Stimulated activated CD8-positive, alpha-beta memory T cell treated with anti-CD3 and anti-CD28 coated beads, Interleukin-12 subunit alpha, Interleukin-12 subunit beta, amount 100 ng/mL, for 24 hours (primary cell): ENCODE measurements around the gene CYP21A2.

Source experiments
- DNase-seq: peaks from one replicate; pipeline ENCODE4 v3.0.0-alpha.2; 2020; ENCODE audit errors: extremely low read depth

CYP21A2 gene

DNA sequence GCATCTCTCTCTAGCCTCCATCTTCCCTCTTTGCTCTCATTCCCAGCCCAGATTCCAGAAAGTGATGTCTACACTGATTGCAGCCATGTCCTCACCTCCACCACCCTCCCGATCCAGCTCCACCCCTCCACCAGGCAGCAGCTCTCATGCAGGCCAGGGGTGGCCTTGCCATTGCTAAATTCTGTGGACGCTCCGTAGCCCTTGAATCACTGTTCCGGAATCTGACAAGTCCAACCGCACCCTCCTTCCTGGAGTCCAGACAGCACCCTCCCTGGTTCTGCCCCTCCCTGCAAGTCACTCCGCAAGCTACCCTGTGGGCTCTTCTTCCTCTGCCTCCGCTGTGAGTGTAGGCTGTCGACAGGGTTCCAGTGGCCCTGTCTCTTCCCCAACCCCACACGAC, 44.7 kb downstream of the CYP21A2 start:
- no peak for DNase-seq

DNA sequence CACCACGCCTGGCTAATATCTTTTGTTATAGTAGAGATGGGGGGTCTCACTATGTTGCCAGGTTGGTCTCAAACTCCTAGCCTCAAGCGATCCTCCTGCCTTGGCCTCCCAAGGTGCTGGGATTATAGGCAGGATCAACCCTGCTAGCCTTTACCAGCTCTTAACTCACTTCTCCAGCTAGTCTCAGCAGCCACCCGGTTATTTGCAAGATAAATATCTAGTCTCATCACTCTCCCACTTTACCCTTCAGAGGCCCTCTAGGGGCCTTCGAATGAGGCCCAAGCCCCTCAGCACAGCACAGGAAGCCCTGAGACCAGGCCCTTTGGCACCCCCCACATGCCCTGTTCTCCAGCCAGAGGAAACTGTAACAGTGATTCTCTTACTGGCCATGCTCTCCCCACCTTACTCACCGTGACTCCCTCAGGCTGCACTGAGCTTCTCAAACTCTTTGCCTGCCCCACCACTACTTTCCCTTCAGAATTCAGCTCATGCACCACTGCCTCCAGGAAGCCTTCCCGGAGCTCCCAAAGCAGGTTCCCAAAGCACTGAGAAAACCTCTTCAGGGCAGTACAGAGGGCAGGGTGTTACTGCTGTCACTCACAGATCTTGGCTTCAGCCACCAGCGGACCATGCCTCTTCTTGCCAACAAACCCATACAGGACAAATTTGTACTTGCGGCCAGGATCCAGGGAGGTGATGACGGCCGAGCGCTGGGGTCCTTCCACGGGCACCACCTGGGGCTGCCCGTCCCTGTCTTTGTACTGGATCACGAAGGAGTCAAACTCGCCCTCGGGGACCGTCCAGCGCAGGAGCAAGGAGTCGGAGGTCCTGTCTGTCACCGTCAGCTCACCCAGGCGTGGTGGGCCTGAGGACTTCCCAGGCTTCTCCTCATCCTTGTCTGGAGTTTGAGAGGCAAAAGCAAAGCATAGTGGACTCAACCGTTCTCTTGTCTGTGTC, 45.9 kb downstream of the CYP21A2 start:
- DNase-seq = no peak

DNA sequence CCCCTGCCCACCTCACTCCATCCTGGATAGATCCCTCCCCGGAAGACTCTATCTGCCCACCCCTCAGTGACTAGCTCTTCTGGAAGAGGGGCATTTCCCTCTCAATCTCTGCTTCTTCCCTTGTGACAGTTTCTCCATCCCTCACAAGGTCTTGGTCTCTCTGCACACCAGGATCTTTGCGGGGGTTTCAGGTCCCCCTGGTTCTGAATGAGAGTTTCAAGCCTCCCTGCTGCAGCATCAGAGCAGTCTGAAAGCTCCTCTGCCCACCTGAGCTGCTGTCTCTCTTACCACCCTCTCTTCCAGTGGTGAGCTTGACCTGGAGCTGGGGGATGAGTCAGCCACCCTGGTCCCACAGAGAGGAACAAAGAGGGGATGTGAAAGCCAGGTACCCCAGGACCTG, 46.6 kb downstream of the CYP21A2 start:
- DNase-seq = no peak

DNA sequence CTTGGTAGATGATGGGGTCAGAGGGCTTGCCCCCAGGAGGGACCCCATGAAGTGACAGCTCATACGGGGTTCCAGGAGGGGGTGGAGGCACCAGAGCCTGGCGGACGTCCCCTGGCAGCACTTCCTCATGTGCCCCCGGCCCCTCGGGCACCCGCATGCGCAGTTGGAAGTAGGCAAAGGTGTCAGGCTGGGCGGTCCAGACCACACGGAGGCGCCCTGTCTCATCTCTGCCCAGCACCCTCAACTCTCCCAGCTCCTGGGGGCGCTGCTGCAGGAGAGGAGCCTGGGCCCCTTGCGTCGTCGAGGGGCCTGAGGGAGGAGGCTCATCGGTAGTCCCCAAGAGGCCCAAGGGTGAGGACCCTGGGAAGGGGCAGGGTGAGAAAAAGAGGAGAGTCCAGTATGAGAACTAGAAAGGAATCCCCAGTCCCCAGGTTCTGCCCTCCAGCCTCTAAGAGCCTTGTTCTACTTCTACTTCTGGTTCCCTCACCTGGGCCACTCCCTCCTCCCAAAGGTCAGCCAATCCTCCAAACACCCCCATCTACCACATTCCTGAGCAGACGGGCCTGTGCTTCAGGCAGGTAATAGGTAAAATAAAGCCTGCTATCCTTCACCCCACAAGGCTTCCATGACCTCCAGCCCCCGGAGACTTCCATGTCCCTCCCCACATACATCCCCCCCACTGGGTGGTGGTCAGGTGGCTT, 47.7 kb downstream of the CYP21A2 start:
- DNase-seq = no peak

DNA sequence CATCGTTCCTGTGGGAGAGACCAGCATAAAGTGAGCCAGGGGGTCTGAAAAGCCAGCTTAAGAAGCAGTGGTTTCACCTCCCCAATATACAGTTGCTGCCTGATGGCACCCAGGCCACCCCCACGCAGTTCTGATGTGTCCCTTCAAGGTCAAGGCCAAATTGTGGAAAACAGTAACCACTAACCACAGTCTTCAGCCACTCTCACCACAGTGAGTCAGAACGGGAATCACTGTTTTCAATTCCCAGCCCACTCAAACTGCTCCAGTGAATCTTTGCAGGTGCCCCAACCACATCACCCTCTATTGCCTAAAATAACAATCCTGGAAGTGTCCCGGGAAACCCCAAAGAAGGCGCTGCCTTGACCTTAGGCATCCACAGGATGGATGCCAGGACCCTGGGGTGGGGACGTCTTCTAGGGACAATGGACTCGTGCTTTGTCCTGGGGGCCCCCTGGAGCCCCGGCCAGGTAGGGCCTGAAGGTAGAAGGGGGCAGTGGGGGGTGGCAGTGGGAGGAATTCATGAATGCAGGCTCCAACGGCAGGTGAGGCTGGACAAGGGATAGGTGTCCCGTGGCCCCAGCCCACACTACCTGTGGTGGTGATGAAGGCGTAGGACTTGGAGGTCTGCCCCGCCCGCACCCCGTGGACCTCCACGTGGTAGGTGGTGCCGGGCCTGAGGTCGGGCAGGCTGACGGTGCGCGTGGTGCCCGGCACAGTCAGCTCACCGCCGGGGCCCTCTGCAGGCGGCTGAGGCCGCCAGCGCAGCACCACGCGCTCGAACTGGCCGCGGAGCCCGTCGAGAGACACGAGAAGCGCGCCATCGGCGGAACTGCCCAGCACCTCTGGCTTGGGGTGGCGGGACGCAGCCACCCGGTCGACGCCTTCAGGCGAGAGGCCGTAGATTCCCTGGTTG, 48.7 kb downstream of the CYP21A2 start:
- no peak for DNase-seq

DNA sequence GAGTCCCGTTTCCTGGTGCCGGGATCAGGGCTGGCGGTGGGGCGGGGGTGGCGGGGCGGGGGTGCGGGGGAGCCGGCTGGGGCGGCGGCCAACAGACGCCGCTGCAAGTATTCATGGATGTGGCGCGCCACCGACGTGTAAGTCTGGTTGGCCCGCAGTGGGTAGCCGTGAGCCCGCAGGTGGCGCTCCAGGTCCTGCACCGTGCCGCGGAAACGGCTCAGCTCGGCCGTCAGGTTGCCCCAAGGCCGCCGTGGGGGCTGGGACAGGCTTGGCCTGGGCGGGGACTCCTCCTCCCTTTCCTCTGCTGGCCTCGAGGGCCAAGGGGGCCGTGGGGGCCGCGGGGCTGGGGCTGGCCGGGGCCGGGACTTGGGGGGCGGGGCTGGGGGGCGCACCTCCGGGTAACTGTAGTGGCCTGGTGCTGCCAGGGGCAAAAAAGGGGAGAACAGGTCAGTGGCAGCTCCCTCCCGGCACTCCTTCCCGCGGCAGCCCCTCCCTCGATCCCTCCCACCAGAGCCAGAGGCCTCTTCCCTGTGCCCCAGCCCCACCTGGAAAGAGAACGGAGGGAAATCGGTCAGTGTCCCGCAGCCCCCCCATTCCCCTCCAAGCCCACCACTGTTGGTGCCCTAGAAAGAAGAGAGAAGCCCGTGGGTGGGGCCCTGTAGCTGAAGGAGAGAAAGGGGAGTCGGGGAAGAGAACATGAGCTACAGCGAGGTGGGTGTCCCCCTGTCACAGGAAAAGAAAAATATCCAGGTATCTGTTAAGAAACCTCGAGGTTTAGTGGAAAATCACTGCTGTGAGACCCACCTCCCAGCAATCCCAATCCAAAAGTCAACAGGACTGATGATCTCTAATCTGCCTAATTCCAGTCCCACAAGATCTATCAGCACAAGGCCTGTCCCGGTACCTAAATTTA, 49.6 kb downstream of the CYP21A2 start:
- peak; percentile 43 for DNase-seq

DNA sequence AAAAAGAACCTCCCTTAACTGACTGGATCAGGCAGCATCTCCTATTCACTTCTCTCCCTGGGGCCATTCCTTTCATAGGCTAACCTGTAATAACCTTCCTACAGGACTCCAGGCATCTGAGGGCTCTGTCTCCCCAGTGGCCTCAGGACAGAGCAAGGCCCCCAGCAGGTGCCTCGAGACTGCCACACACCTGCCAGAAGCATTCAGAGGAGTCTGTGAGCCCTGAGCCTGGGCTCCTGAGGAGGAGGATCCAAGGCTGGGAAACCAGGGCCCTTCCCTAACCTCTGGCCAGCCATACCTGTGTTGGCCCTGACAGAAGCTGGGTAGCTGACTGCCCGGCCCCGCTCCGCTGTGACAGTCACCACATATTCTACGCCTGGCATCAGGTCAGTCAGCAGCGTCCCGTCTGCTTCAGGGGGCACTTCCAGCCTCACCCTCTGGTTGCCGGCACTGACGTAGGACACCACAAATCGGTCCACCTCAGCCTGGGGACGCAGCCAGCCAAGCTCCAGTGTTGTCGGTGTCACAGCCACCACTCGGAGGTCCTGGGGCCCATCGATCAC, 50.4 kb downstream of the CYP21A2 start:
- no peak for DNase-seq

DNA sequence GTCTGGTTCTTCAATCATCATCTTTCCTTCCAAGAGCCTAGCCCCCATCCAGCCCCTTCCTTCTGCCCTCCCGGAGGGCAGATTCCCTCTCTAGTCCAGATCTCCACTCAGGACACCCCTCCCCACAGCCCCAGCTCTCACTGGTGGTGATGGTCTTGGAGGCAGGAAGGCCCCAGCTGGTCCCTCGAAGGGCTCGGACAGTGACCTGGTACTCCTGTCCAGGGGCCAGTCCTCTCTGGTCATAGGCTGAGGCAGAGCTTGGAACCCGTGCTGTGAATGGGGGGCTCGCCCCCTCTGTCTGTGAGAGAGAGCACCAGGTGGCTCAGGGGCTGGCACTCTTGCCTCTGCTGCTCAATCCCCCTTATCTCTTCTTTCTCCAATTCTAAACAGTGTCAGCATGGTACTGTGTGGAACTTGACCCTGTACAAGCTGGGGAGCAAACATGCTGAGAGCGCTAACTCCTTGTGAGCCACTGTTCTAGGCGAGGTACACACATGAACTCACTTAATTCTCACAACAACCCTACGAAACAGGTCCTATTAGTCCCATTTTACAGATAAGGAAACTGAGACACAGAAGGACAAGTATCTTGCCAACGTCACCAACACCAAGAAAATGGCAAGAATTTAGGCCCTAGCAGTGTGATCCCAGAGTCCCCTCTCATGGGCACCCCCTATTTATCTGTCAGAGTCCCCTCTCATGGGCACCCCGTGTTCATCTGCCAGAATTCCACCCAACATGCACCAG, 51.0 kb downstream of the CYP21A2 start:
- DNase-seq = no peak
